K562 (cell line): Measurements from ENCODE around the gene LHX3. TPM values are rescaled to one million over a fixed set of nuclear protein-coding genes. Genes with fewer than 3 reads are reported as not detected.

ENCODE experiments used
- CAMTA2 ChIP-seq: fragments of 250-450 bp; sonication (Bioruptor Pico); conservative IDR thresholded peaks from 2 replicates; pipeline ENCODE4 v1.5.1; 2022
- CBFA2T2 ChIP-seq: fragments of 450-650 bp; conservative IDR thresholded peaks from 2 replicates; pipeline ENCODE4 v1.6.1; 2017; ENCODE audit warnings: mild to moderate bottlenecking
- CREB1 ChIP-seq, 2 experiments: sonication (generic) in 1 of 2; formaldehyde crosslinking in 1 of 2; IDR thresholded peaks; 2 replicates each; pipeline versions ENCODE4 v1.6.1 to v1.8.0; 2012 to 2022; ENCODE audit warnings: inconsistent platforms in 1 of 2, mild to moderate bottlenecking in 1 of 2, missing genetic modification reagents in 1 of 2, moderate library complexity in 1 of 2
- KLF13 ChIP-seq: fragments of 450-650 bp; IDR thresholded peaks from 2 replicates; pipeline ENCODE4 v1.6.1; 2016; ENCODE audit warnings: missing genetic modification characterization, low read depth, mild to moderate bottlenecking, missing compliant biosample characterization, moderate library complexity, borderline replicate concordance
- NBN ChIP-seq: fragments of 450-650 bp; IDR thresholded peaks from 2 replicates; pipeline ENCODE4 v1.6.1; 2016; ENCODE audit warnings: low read depth, mild to moderate bottlenecking
- NUFIP1 ChIP-seq: fragments of 450-650 bp; IDR thresholded peaks from 2 replicates; pipeline ENCODE4 v1.6.1; 2018; ENCODE audit not compliant: partially characterized antibody
- PHB ChIP-seq: fragments of 250-450 bp; sonication (Bioruptor Pico); IDR thresholded peaks from 2 replicates; pipeline ENCODE4 v1.5.0; 2021
- SRSF7 ChIP-seq: fragments of 200-400 bp; formaldehyde crosslinking; optimal IDR thresholded peaks from 2 replicates; pipeline ENCODE3; 2017; ENCODE audit warnings: mild to moderate bottlenecking, low read depth, low read length
- TAL1 ChIP-seq: fragments of 450-650 bp; IDR thresholded peaks from 2 replicates; pipeline ENCODE4 v1.6.1; 2016; ENCODE audit warnings: mild to moderate bottlenecking
- TARDBP ChIP-seq: fragments of 450-650 bp; IDR thresholded peaks from 2 replicates; pipeline ENCODE4 v1.6.1; 2016
- TCF3 ChIP-seq: sonication (generic); formaldehyde crosslinking; IDR thresholded peaks from 2 replicates; pipeline ENCODE4 v1.4.0; 2020; ENCODE audit warnings: mild to moderate bottlenecking, missing genetic modification reagents
- ZEB2 ChIP-seq: fragments of 450-650 bp; IDR thresholded peaks from 2 replicates; pipeline ENCODE4 v1.6.1; 2016
- ZNF253 ChIP-seq: fragments of 250-450 bp; sonication (Bioruptor Pico); conservative IDR thresholded peaks from 2 replicates; pipeline ENCODE4 v1.6.1; 2021; ENCODE audit warnings: mild to moderate bottlenecking
- ZNF407 ChIP-seq: fragments of 450-650 bp; IDR thresholded peaks from 2 replicates; pipeline ENCODE4 v1.6.1; 2016; ENCODE audit warnings: low read depth
- ZNF518B ChIP-seq: fragments of 250-450 bp; sonication (Bioruptor Pico); IDR thresholded peaks from 2 replicates; pipeline ENCODE4 v1.5.0; 2021; ENCODE audit warnings: mild to moderate bottlenecking, moderate library complexity
- ZNF655 ChIP-seq: fragments of 250-450 bp; sonication (Bioruptor Pico); IDR thresholded peaks from 2 replicates; pipeline ENCODE4 v1.5.0; 2021
- polyA plus RNA-seq, 8 experiments: library from polyadenylated mRNA; depleted of rRNA in 4 of 8; stranded (reverse) in 5 of 8; unstranded in 3 of 8; fragments of >200 nt; fragmentation: Nextera tagmentation in 2 of 8; fragmentation: Illumina TruSeq in 1 of 8; extraction: Ambion mirVana in 2 of 8; extraction: Trizol in 1 of 8; gene quantifications; 2 replicates each; pipeline versions ENCODE4 v1.2.1 to v1.2.3, GENCODE V29; 2011 to 2014; ENCODE audit warnings: inconsistent platforms in 1 of 8, missing spikeins in 1 of 8
- total RNA-seq, 7 experiments: library from RNA; depleted of rRNA in 6 of 7; stranded (reverse); fragments of >200 nt in 6 of 7; fragmentation: Illumina TruSeq in 2 of 7; extraction: Trizol in 2 of 7; gene quantifications; 2 replicates each; pipeline versions ENCODE4 v1.2.1 to v1.2.3, GENCODE V29; 2011 to 2021; ENCODE audit warnings: low replicate concordance in 1 of 7

LHX3 gene
- total and polyA plus RNA-seq, 9 of the 15 experiments (the other 6 are each of a cell fraction or from before 2014, with no cell fraction given): 0.09 TPM; not detected in 8

GRCh38 chr9:136237486-136238341, 32.8 kb upstream of the LHX3 start (continued):
- TF ChIP-seq TAL1 (peak; percentile 92), PHB (CRISPR knock-in tag) (no peak), SRSF7 (no peak), TCF3 (CRISPR knock-in tag) (peak; percentile 99), ZNF253 (CRISPR knock-in tag) (no peak), ZNF655 (CRISPR knock-in tag) (no peak), TARDBP (no peak), CBFA2T2 (peak; percentile 94), ZNF407 (no peak), NBN (no peak), CREB1 (IDR thresholded peaks at IDR 0.05) (peak; percentile 54; the same call in 1 of the 2 replicates), CREB1 (CRISPR knock-in tag; IDR thresholded peaks at IDR 0.05) (no peak), CAMTA2 (CRISPR knock-in tag) (no peak), ZEB2 (peak; percentile 71; the same call in 1 of the 2 replicates), KLF13 (tag) (no peak), ZNF518B (CRISPR knock-in tag) (no peak), NUFIP1 (no peak)
